ENCODE measurements around the gene MAT2A.
"Not testable (repeated sequence)": the region's sequence is repeated elsewhere in the genome, so short reads cannot be mapped to it uniquely, and the experiment has no call there.

The MAT2A gene

DNA sequence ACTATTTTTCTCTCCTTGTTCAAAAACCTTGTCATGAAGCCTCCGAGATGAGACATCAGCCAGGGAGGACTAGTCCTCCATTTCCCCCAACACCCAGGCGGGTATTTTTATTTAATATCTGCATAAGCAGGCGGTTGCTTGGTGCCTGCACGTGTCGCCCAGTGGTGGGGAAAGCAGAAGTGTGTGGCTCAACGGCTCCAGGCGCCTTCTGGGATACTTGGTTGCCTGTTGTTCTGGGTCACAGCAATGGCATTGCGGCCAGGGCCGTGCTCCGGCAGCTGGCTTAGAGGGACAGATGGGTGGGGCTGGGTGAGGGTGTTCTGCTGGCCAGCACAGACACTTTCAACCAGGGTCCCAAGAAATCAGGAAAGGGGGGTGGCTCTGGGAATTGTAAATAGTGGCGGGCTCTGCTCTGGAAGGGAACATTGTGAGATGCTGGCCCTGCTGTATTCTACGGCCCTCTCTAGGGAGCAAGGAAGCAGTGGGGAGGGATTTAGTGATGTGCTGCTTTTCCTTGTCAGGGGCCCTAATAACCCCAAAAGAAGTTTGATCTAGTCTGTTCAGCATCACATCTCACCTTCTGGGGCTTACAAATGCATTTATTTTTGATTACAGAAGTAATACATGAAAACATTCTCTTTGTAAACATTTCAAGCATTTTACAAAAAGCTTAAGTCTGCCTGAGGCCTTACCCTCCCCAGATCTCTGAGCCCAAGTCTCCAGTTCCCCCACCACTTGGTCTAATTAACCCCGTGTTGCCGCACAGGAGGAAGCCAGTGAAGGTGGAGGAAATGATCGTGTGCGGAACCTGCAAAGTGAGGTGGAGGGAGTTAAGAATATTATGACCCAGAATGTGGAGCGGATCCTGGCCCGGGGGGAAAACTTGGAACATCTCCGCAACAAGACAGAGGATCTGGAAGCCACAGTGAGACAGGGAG is 39.5 kb downstream of the MAT2A start:
- FAIRE-seq (no peak), DNase-seq (ENCODE audit: low spot score) (no peak)

- DNase-seq (ENCODE audit: low spot score) = no peak
- FAIRE-seq = no peak
Observed at GRCh38 chr2:85579266-85579935, 40.4 kb downstream of the MAT2A start.

- DNase-seq (ENCODE audit: low spot score) (no peak), FAIRE-seq (no peak)
Observed at GRCh38 chr2:85580206-85580605, 41.2 kb downstream of the MAT2A start.

DNA sequence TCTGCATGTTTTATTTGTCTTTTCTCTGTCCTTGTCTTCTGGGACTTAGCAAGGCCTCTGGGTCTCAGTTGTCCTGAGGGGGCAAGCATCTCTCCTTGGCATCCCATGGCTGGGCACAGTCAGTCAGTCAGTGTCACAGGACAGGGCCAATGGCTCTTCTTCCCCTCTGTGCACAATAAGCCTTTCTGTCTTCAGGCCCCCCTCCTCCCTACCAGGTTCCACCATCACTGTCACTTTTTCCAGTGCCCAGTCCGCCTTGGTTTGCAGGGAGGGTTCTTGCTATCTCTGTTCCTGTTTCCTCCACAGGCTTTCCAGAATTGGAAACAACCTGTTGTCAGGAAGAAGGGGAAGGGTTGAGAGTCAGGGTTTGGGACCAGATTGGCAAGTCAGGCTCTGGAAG is 43.5 kb downstream of the MAT2A start:
- DNase-seq (ENCODE audit: low spot score) = no peak
- no peak for FAIRE-seq

- DNase-seq (ENCODE audit: low spot score) (no peak), FAIRE-seq (no peak)
Observed at GRCh38 chr2:85583667-85584353, 44.8 kb downstream of the MAT2A start.

DNA sequence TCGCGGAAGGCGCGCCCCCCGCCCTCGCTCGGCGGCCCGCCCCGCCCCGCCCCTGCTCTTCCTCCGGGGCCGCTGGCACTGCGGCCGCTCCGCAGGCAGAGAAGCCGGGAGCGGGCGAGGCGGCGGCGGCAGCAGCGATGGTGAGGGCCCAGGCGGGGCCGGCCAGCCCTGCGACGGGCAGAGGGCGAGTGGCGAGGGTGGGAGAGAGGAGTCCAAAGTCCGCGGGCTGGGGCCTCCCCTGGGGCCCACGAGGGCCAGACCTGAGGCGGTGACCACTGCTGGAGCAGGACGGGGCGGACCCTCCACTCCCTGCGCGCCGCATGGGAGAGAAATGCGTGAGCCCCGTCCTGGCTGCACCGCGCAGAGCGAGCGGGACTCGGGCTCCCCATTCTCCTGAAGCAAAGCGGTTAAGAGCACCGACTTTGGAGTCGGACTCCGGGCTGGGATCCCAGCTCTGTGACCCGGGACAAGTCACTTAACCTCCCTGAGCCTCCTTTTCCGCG is 45.4 kb downstream of the MAT2A start, which contains the start of gene VAMP5:
VAMP5 (plus strand) TSS at position 78 of the 503 bp plus-strand sequence; CDS start at position 138, 60 bp downstream.
- DNase-seq (ENCODE audit: low spot score) = no peak
- FAIRE-seq = no peak

- no peak for FAIRE-seq
- DNase-seq (ENCODE audit: low spot score) = peak; percentile 79
Observed at GRCh38 chr2:85584857-85585780, 46.2 kb downstream of the MAT2A start.

- DNase-seq (ENCODE audit: low spot score) = no peak
- FAIRE-seq = no peak
Observed at GRCh38 chr2:85585781-85586105, 46.8 kb downstream of the MAT2A start.

DNA sequence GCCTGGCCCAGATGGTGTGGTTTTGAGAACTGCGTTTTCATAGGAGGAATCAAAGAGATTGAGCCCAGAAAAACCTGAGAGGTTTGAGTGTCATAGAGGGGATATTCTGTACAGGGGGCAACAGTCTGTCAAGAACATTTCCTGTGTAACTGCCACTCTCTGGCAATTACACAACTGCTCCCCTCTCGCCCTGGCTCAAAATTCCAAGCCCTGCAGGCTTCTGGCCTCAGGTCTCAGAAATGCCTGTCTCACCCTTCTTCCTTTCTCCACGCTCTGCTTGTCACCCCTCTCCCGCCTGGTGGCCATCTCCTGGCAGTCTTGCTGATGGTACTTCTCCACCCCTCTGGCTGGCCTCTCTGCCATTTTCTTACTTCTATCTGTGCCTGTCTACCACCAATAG is 49.3 kb downstream of the MAT2A start:
- FAIRE-seq = no peak
- no peak for DNase-seq (ENCODE audit: low spot score)

DNA sequence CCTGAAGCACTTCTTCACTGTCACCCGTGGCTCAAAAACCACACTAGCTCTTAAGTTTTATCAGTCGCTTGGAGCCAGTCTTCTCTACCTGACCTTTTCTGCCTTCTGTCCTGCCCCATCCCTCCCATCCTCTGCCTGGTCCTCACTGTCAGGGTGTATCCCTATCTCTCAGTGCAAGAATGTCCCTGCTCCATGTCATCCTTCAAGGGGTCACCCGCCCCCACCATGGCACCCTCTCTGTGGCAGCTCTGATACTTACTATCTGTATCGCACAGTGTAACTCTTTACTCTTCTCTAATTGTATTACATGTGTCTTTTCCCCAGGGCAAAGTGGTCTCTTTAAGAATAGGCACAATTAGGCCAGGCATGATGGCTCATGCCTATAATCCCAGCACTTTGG is 49.7 kb downstream of the MAT2A start:
- DNase-seq (ENCODE audit: low spot score) = no peak
- FAIRE-seq = no peak

- no peak for FAIRE-seq
- no peak for DNase-seq (ENCODE audit: low spot score)
Observed at GRCh38 chr2:85589181-85589580, 50.2 kb downstream of the MAT2A start.

DNA sequence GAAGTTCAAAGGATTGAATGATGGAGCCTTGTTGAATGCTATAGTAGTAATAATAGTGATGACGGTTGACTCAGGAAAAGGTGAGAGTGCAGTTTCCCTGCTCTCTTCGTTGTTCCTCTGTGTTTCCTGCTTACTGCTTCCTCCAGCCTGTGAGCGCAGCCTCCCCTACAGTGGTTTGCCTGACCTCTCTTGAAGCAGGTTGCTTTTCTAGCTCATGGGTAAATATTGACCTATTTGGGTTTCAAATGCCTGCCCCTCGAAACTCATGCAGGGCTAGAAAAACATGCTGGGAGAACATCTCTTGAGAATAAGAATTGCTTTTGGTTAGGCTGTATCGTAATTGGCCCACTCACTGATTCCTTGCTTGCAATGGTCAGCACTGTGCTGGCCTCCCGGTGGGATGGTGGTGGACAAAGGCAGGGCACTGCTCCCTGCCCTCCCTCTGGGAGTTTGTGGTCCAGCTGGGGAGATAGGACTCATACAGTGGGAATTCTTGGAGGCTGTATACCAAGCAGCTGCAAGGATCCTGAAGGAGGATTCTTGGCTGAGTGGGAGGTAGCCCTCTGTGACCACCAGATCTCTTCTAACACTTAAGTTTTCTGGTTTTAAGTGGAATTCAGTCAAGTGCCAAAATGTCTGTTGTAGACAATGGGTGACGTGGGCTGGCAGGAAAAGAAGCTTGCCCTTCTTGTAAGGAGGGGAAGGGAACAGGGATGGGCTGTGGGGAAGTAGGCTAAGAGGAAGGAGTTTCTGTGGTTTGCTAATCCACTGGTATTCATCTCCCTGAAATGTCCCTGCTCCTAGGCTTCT is 51.2 kb downstream of the MAT2A start:
- no peak for DNase-seq (ENCODE audit: low spot score)
- FAIRE-seq = no peak

GRCh38 chr2:85590950-85591349 is 52.0 kb downstream of the MAT2A start:
- no peak for FAIRE-seq
- no peak for DNase-seq (ENCODE audit: low spot score)

GRCh38 chr2:85591563-85591962 is 52.6 kb downstream of the MAT2A start:
- DNase-seq (ENCODE audit: low spot score) = no peak
- FAIRE-seq = no peak

- not testable (repeated sequence) for FAIRE-seq; DNase-seq (ENCODE audit: low spot score)
Observed at GRCh38 chr2:85592299-85592698, 53.3 kb downstream of the MAT2A start.

DNA sequence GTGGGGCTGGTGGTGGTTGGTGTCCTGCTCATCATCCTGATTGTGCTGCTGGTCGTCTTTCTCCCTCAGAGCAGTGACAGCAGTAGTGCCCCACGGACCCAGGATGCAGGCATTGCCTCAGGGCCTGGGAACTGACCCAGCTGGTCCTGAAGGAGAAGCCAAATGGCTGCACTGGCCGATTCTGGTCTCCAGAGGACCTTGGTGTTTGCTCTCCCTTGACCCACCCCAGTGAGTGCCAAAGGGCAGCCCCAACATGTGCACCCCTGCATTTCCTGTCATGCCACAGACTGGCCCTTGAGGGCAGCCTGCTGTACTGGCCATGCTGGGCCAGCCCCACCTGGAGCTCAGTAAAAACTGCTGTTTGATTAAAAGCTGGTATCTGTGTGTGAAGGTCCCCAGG is 54.1 kb downstream of the MAT2A start:
- FAIRE-seq (no peak), DNase-seq (ENCODE audit: low spot score) (no peak)
